Prostate gland (tissue), 2 donors: ENCODE data around the gene RBM18. TPM values are rescaled to one million over a fixed set of nuclear protein-coding genes. Genes with fewer than 3 reads are reported as not detected.

Experiments
- DNase-seq: peaks from one replicate; pipeline ENCODE4 v3.0.0-alpha.2; 2019; ENCODE audit warnings: low spot score
- H3K27ac ChIP-seq, 2 donors: fragments of 200-600 bp; sonication (generic); 2 replicates each; pipeline ENCODE4 v1.5.1; 2017 to 2019
- H3K27me3 ChIP-seq: fragments of 200-600 bp; sonication (generic); replicated peaks from 2 replicates; pipeline ENCODE4 v1.5.1; 2019; ENCODE audit not compliant: insufficient read depth
- H3K36me3 ChIP-seq, 2 donors: fragments of 200-600 bp; sonication (generic); 1 replicate in 1 of 2; 2 replicates in 1 of 2; pipeline versions ENCODE4 v1.5.1 to v1.8.1; 2017 to 2019
- H3K4me1 ChIP-seq: fragments of 200-600 bp; sonication (generic); replicated peaks from 2 replicates; pipeline ENCODE4 v1.5.1; 2019
- H3K4me3 ChIP-seq, 2 donors: fragments of 200-600 bp; sonication (generic); 2 replicates each; pipeline ENCODE4 v1.5.1; 2017 to 2019
- H3K9me3 ChIP-seq: fragments of 200-600 bp; sonication (generic); 2 replicates; pipeline ENCODE4 v1.5.1; 2017
- CTCF ChIP-seq, 4 experiments: fragments of 200-600 bp in 2 of 4; fragments of 450-650 bp in 2 of 4; sonication (generic) in 2 of 4; IDR thresholded peaks; 1 replicate in 3 of 4; 2 replicates in 1 of 4; pipeline ENCODE4 v1.5.1; 2016 to 2019; ENCODE audit warnings: antibody characterized with exemption in 4 of 4, mild to moderate bottlenecking in 2 of 4, moderate library complexity in 2 of 4
- POLR2A ChIP-seq: fragments of 450-650 bp; IDR thresholded peaks from one replicate; pipeline ENCODE4 v1.6.1; 2016; ENCODE audit warnings: antibody characterized with exemption, mild to moderate bottlenecking
- POLR2AphosphoS5 ChIP-seq: sonication (generic); formaldehyde crosslinking; IDR thresholded peaks from one replicate; pipeline ENCODE4 v1.6.1; 2017; ENCODE audit warnings: antibody characterized with exemption
- WGBS: methylation state at CpG from one replicate; pipeline ENCODE4 v1.1.5; 2018; 5-methylcytosine and 5-hydroxymethylcytosine counted together
- intact Hi-C: fragments of 100-400 bp; cut with DNase I; formaldehyde crosslinking; loops from one replicate; pipeline ENCODE4 v1.14.2; 2022
- total RNA-seq, 2 donors: library from RNA; depleted of rRNA; stranded (reverse); fragments of >200 nt; gene quantifications; one replicate each; pipeline ENCODE4 v1.1.0, GENCODE V29; 2016

The RBM18 gene
- total RNA-seq, 2 donors from 2014 or later: 8.8 to 20.3 TPM

- DNase-seq: no peak
- H3K4me3 ChIP-seq: no peak overlapping the region
- no peak overlapping the region for H3K27ac ChIP-seq
- 13% methylated on average over 29 of the region's 51 CpGs for WGBS
- intact Hi-C loops: no loop called here
- peaks cover 30% of the 10 kb centered on the region for H3K27me3 ChIP-seq
- peaks cover 5% of the 10 kb centered on the region for H3K4me1 ChIP-seq
- TF ChIP-seq POLR2AphosphoS5: no peak
- TF ChIP-seq CTCF (IDR thresholded peaks at IDR 0.05): no peak
- no peak for TF ChIP-seq POLR2A
- no peaks in the 10 kb centered on the region for H3K36me3 ChIP-seq
- H3K9me3 ChIP-seq: no peaks in the 10 kb centered on the region
These were observed 38.4 kb downstream of the RBM18 start for GRCh38 chr9:122226142-122226757.

- intact Hi-C loops: no loop called here
- H3K27me3 ChIP-seq: peaks cover 32% of the 10 kb centered on the region
- peaks cover 5% of the 10 kb centered on the region for H3K4me1 ChIP-seq
- H3K4me3 ChIP-seq: no peak overlapping the region
- no peak overlapping the region for H3K27ac ChIP-seq
- DNase-seq: no peak
- no peaks in the 10 kb centered on the region for H3K36me3 ChIP-seq
- TF ChIP-seq POLR2A (no peak), CTCF (IDR thresholded peaks at IDR 0.05) (no peak), POLR2AphosphoS5 (no peak)
- no peaks in the 10 kb centered on the region for H3K9me3 ChIP-seq
- WGBS: 47% methylated on average over 45 of the region's 51 CpGs
These were observed 39.1 kb downstream of the RBM18 start for GRCh38 chr9:122225312-122226141.

- DNase-seq: no peak
- intact Hi-C loops: no loop called here
These were observed 41.2 kb downstream of the RBM18 start for GRCh38 chr9:122223435-122223834.

GRCh38 chr9:122222791-122223190 lies 41.8 kb downstream of the RBM18 start:
- Histone ChIP-seq H3K27me3 (peaks cover 39% of the 10 kb centered on the region), H3K36me3 (no peaks in the 10 kb centered on the region), H3K9me3 (no peaks in the 10 kb centered on the region), H3K4me3 (no peak overlapping the region), H3K4me1 (no peaks in the 10 kb centered on the region), H3K27ac (no peak overlapping the region)
- no peak for TF ChIP-seq POLR2AphosphoS5
- TF ChIP-seq POLR2A: no peak
- DNase-seq: no peak
- intact Hi-C loops: no loop called here
- WGBS: 38% methylated on average over 5 of the region's 5 CpGs

More at GRCh38 chr9:122223435-122223834, 41.2 kb downstream of the RBM18 start:
- no peak overlapping the region for H3K4me3 ChIP-seq
- H3K4me1 ChIP-seq: peaks cover 5% of the 10 kb centered on the region
- H3K27me3 ChIP-seq: peaks cover 39% of the 10 kb centered on the region
- TF ChIP-seq POLR2AphosphoS5 (no peak), CTCF (IDR thresholded peaks at IDR 0.05) (no peak), POLR2A (no peak)
- no peaks in the 10 kb centered on the region for H3K36me3 ChIP-seq
- no peaks in the 10 kb centered on the region for H3K9me3 ChIP-seq
- no peak overlapping the region for H3K27ac ChIP-seq
- WGBS: 76% methylated on average over 5 of the region's 5 CpGs

GRCh38 chr9:122221183-122221811 lies 43.3 kb downstream of the RBM18 start:
- 18% methylated on average over 27 of the region's 27 CpGs for WGBS
- H3K27me3 ChIP-seq: peaks cover 24% of the 10 kb centered on the region
- TF ChIP-seq POLR2AphosphoS5: no peak
- H3K27ac ChIP-seq: no peak overlapping the region
- H3K9me3 ChIP-seq: no peaks in the 10 kb centered on the region
- H3K4me1 ChIP-seq: no peaks in the 10 kb centered on the region
- intact Hi-C loops: no loop called here
- no peak overlapping the region for H3K4me3 ChIP-seq
- H3K36me3 ChIP-seq: no peaks in the 10 kb centered on the region
- no peak for DNase-seq
